ENCODE data around the gene CDC42SE2.
"Not testable (repeated sequence)": the region's sequence is repeated elsewhere in the genome, so short reads cannot be mapped to it uniquely, and the experiment has no call there.

CDC42SE2 gene

GRCh38 chr5:131316822-131317221 lies 53.0 kb downstream of the CDC42SE2 start:
- DNase-seq (ENCODE audit: low read depth in 2 of 3, low spot score in 2 of 3), result no peak

GRCh38 chr5:131318455-131318854 lies 54.6 kb downstream of the CDC42SE2 start:
- DNase-seq (ENCODE audit: low read depth in 2 of 3, low spot score in 2 of 3), result no peak

GRCh38 chr5:131321066-131321465 lies 57.2 kb downstream of the CDC42SE2 start:
- DNase-seq (ENCODE audit: low read depth in 2 of 3, low spot score in 2 of 3), result no peak

DNA sequence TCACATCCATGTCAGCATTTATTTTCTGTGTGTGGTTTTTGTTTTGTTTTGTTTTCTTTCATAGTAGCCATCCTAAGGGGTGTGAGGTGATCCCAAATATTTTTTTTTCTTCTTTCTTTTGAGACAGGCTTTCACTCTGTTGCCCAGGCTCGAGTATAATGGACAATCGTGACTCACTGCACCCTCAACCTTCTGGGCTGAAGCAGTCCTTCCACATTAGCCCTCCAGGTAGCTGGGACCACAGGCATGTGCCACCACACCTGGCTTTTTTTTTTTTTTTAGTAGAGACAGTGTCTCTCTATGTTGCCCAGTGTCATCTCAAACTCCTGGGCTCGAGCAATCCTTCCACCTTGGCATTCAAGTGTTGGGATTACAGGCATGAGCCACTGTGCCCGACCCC lies 59.1 kb downstream of the CDC42SE2 start:
- DNase-seq (ENCODE audit: low read depth in 2 of 3, low spot score in 2 of 3), result no peak

GRCh38 chr5:131323378-131323777 lies 59.5 kb downstream of the CDC42SE2 start:
- no peak for DNase-seq (ENCODE audit: low read depth in 2 of 3, low spot score in 2 of 3)

DNA sequence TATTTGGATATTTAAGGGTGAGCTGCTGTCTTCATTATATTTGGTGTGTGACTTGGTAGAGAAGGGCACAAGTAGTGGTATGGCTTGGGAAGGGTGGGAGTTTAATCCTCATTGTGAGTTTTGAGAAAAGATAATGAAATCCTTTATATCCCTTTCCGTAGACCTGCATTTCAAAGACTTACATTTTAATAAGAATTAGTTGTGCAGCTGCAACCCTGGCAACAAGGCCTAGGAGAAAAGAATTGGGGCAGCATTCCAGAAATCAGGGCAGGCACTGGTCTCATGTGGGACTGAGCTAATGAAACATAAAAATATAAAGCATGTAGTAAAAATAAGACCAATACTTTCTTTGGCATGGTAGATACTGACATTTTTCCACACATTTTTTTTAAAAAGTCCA lies 60.5 kb downstream of the CDC42SE2 start:
- no peak for DNase-seq (ENCODE audit: low read depth in 2 of 3, low spot score in 2 of 3)

DNA sequence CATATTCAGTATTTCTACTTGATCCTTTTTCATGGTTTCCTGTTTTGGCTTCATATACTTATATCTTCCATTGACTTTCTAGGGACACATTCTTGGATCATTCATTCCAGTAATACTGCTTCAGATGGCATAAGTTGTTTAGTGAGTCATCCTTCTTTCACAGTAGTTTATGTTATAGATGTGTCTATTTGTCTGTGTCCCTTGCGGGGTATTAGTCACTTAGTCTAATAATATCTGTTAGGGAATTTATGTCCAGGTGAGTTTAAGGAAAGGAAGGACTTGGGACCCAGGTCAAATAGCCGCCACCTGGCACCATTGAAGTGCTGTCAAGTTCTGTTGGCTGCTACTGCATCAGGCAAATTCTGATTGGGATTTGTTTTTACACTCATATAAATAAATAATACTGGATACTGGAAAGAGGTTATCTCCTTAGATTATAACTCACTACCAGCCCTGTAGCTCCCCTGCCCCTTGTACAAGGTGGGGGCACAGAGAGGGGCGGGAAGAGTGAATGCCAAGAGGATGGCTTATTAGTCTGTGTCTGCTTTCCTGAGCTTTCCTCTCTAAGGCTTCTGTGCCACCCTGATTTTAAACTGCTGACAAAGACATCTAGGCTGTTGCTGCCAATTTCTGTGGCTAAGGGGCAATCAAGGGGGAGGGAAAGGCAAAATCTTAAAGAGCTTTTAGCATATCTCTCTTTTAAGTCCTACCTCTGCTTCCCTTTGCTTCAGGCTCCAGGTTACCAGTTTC lies 64.9 kb downstream of the CDC42SE2 start:
- no peak for DNase-seq (ENCODE audit: low read depth in 2 of 3, low spot score in 2 of 3)

DNA sequence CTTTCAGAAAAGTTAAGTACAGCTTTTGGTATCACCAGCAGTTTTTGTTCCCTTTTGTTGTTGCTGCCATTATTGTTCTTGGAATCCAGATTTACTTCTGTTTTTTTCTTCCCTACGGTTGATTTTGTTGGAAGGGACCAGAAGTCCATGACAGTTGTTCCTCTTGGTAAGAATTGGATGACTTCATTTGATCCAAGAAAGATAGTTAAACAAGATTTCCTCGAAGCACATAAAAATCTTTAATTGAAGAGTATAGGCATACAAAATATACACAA lies 65.4 kb downstream of the CDC42SE2 start:
- no peak for DNase-seq (ENCODE audit: low read depth in 2 of 3, low spot score in 2 of 3)

- no peak for DNase-seq (ENCODE audit: low read depth in 2 of 3, low spot score in 2 of 3)
Measured at GRCh38 chr5:131330031-131330430, 66.2 kb downstream of the CDC42SE2 start.

GRCh38 chr5:131335756-131336155 lies 71.9 kb downstream of the CDC42SE2 start:
- not testable (repeated sequence) for DNase-seq (ENCODE audit: low read depth in 2 of 3, low spot score in 2 of 3)

DNA sequence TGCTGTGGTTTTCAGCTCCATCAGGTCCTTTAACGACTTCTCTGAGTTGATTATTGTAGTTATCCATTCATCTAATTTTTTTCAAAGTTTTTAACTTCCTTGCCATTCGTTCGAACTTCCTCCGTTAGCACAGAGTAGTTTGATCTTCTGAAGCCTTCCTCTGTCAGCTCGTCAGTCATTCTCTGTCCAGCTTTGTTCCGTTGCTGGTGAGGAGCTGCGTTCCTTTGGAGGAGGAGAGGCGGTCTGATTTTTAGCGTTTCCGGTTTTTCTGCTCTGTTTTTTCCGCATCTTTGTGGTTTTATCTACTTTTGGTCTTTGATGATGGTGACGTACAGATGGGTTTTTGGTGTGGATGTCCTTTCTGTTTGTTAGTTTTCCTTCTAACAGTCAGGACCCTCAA lies 72.9 kb downstream of the CDC42SE2 start:
- DNase-seq (ENCODE audit: low read depth in 2 of 3, low spot score in 2 of 3), result not testable (repeated sequence)

- not testable (repeated sequence) for DNase-seq (ENCODE audit: low read depth in 2 of 3, low spot score in 2 of 3)
Measured at GRCh38 chr5:131337240-131338050, 73.6 kb downstream of the CDC42SE2 start.

DNA sequence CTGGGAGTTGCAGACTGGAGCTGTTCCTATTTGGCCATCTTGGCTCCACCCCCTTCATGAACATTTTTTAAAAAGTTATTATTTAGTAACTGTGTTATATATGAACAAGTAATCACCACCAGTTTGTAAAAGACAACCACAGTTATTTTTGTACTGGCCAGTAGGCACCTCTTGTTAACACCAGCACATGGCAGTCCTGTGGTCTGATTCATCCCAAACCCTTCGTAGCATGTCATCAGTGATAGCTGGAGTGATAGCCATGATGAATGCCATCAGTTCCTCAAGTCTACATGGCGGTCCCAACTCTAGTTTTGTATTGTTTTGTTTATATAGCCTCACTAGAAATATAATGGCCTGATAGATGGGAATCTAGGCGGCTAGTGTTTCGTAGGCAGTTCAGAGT lies 74.2 kb downstream of the CDC42SE2 start:
- no peak for DNase-seq (ENCODE audit: low read depth in 2 of 3, low spot score in 2 of 3)

DNA sequence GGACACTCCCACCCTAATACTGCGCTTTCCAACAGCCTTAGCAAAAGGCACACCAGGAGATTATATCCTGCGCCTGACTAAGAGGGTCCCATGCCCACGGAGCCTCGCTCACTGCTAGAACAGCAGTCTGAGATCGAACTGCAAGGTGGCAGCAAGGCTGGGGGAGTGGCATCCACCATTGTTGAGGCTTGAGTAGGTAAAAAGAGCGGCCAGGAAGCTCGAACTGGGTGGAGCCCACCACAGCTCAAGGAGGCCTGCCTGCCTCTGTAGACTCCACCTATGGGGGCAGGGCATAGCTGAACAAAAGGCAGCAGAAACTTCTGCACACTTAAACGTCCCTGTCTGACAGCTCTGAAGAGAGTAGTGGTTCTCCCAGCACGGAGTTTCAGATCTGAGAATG lies 80.4 kb downstream of the CDC42SE2 start:
- not testable (repeated sequence) for DNase-seq (ENCODE audit: low read depth in 2 of 3, low spot score in 2 of 3)

- not testable (repeated sequence) for DNase-seq (ENCODE audit: low read depth in 2 of 3, low spot score in 2 of 3)
Measured at GRCh38 chr5:131346204-131346603, 82.4 kb downstream of the CDC42SE2 start.

DNA sequence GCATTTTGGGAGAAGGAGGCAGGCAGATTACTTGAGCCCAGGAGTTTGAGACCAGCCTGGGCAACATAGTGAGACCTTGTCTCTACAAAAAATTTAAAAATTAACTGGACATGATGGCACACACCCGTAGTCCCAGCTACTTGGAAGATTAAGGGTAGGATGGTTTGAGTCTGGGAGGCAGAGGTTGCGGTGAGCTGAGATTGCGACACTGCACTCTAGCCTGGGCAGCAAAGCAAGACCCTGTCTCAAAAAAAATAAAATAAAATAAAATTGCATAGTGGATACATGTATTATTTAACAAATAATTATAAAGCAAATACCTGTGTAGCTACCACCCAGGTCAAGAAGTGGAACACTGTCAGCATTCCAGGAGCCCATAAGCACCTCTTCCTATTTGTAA lies 90.1 kb downstream of the CDC42SE2 start:
- no peak for DNase-seq (ENCODE audit: low read depth in 2 of 3, low spot score in 2 of 3)

- DNase-seq (ENCODE audit: low read depth in 2 of 3, low spot score in 2 of 3), result no peak
Measured at GRCh38 chr5:131355971-131356528, 92.2 kb downstream of the CDC42SE2 start.

DNA sequence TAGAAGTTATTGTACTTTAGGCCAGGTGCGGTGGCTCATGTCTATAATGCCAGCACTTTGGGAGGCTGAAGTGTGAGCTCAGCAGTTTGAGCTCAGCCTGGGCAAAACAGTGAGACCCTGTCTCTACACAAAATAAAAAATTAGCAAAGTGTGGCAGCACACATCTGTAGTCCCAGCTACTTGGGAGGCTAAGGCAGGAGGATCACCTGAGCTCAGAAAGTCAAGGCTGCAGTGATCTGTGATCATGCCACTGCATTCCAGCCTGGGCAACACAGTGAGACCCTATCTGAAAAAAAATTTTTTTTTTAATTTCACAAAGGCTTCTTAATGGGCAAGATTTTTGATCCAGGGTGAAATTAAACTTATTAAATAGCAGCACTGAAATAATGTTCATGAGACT lies 92.8 kb downstream of the CDC42SE2 start:
- DNase-seq (ENCODE audit: low read depth in 2 of 3, low spot score in 2 of 3), result no peak

- DNase-seq (ENCODE audit: low read depth in 2 of 3, low spot score in 2 of 3), result no peak
Measured at GRCh38 chr5:131357739-131358561, 94.1 kb downstream of the CDC42SE2 start.

DNA sequence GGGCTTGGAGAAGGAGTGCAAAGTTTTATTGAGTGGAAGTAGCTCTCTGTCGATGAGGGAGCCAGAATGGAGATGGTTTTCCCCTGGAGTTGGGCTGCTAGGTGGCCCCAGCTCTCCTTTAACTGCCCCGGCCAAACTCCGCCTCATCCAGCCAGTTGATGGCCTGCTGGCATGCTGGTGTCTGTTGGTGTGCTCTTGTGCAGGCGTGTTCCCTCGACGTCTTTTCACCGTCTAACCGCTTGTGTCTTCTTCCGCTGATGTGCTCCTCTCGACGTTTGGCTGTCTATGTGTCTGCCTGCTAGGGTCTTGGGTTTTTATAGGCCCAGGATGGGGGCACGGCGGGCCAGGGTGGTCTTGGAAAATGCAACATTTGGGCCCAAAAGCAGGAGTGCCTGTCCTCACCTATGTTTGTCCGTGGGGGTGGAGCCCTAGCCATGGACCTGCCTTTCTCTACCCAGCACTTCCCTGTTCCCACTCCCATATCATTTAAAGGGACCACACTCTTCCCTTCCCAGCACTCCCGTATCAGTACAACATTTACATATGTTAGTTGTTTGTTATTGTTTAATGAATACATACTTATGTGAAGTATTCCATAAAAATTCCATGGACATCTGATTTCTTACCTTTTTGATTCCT lies 97.9 kb downstream of the CDC42SE2 start:
- no peak for DNase-seq (ENCODE audit: low read depth in 2 of 3, low spot score in 2 of 3)

All from activated CD8-positive, alpha-beta memory T cell treated with anti-CD3 and anti-CD28 coated beads for 48 hours (primary cell).